Trophoblast cell (in vitro differentiated cells and primary cell): Measurements from ENCODE around the gene CCDC183.

ENCODE experiments used
- DNase-seq, 2 donors: peaks; one replicate each; pipeline ENCODE4 v3.0.0-alpha.2; 2016
- H2AFZ ChIP-seq: 2 replicates; pipeline ENCODE4 v1.6.1; 2013; ENCODE audit warnings: low read length, moderate library complexity, mild to moderate bottlenecking; ENCODE audit not compliant: insufficient read depth, poor library complexity
- H2AK5ac ChIP-seq: 2 replicates; pipeline ENCODE4 v1.6.1; 2013; ENCODE audit warnings: mild to moderate bottlenecking, low read length
- H2BK120ac ChIP-seq: 2 replicates; pipeline ENCODE4 v1.6.1; 2013; ENCODE audit warnings: low read length, mild to moderate bottlenecking, moderate library complexity; ENCODE audit not compliant: insufficient read depth, poor library complexity
- H2BK12ac ChIP-seq: 2 replicates; pipeline ENCODE4 v1.6.1; 2013; ENCODE audit warnings: mild to moderate bottlenecking, low read length, moderate library complexity
- H2BK5ac ChIP-seq: 2 replicates; pipeline ENCODE4 v1.6.1; 2013; ENCODE audit warnings: low read length, low read depth, moderate library complexity, mild to moderate bottlenecking; ENCODE audit not compliant: poor library complexity
- H3K14ac ChIP-seq: 2 replicates; pipeline ENCODE4 v1.6.1; 2013; ENCODE audit warnings: mild to moderate bottlenecking, low read length
- H3K18ac ChIP-seq: 2 replicates; pipeline ENCODE4 v1.6.1; 2013; ENCODE audit warnings: mild to moderate bottlenecking, low read length
- H3K23ac ChIP-seq: 2 replicates; pipeline ENCODE4 v1.6.1; 2013; ENCODE audit warnings: low read length
- H3K27ac ChIP-seq: 2 replicates; pipeline ENCODE4 v1.5.1; 2013; ENCODE audit warnings: low read depth, mild to moderate bottlenecking, inconsistent platforms, low read length, moderate library complexity
- H3K27me3 ChIP-seq: 2 replicates; pipeline ENCODE4 v1.6.1; 2013; ENCODE audit warnings: inconsistent platforms, mild to moderate bottlenecking, low read length, moderate library complexity; ENCODE audit not compliant: insufficient read depth
- H3K36me3 ChIP-seq, 2 experiments: 1 replicate in 1 of 2; 2 replicates in 1 of 2; pipeline ENCODE4 v1.6.1; 2013; ENCODE audit warnings: low read length in 2 of 2, mild to moderate bottlenecking in 2 of 2, moderate library complexity in 1 of 2; ENCODE audit not compliant: insufficient read depth in 2 of 2, control insufficient read depth in 1 of 2
- H3K4ac ChIP-seq: 2 replicates; pipeline ENCODE4 v1.6.1; 2013; ENCODE audit warnings: low read depth, mild to moderate bottlenecking, low read length, moderate library complexity
- H3K4me1 ChIP-seq, 2 experiments: 1 replicate in 1 of 2; 2 replicates in 1 of 2; pipeline ENCODE4 v1.6.1; 2013; ENCODE audit warnings: low read length in 2 of 2, mild to moderate bottlenecking in 2 of 2, moderate library complexity in 1 of 2; ENCODE audit not compliant: insufficient read depth in 2 of 2, control insufficient read depth in 1 of 2
- H3K4me2 ChIP-seq: 2 replicates; pipeline ENCODE4 v1.6.1; 2013; ENCODE audit warnings: inconsistent platforms, mild to moderate bottlenecking, low read length, moderate library complexity
- H3K4me3 ChIP-seq: 2 replicates; pipeline ENCODE4 v1.5.1; 2013; ENCODE audit warnings: mild to moderate bottlenecking, low read depth, low read length, inconsistent platforms
- H3K79me1 ChIP-seq: one replicate; pipeline ENCODE4 v1.6.1; 2013; ENCODE audit warnings: low read length
- H3K79me2 ChIP-seq: 2 replicates; pipeline ENCODE4 v1.6.1; 2013; ENCODE audit warnings: low read length, mild to moderate bottlenecking; ENCODE audit not compliant: control insufficient read depth, insufficient read depth, poor library complexity
- H3K9ac ChIP-seq: 2 replicates; pipeline ENCODE4 v1.6.1; 2013; ENCODE audit warnings: mild to moderate bottlenecking, low read length
- H3K9me3 ChIP-seq: 2 replicates; pipeline ENCODE4 v1.6.1; 2013; ENCODE audit warnings: low read depth, mild to moderate bottlenecking, control low read depth, inconsistent platforms, low read length; ENCODE audit not compliant: insufficient read depth
- H4K12ac ChIP-seq: 2 replicates; pipeline ENCODE4 v1.6.1; 2013; ENCODE audit warnings: low read depth, mild to moderate bottlenecking, low read length, moderate library complexity
- H4K8ac ChIP-seq: 2 replicates; pipeline ENCODE4 v1.6.1; 2013; ENCODE audit warnings: low read depth, mild to moderate bottlenecking, low read length, moderate library complexity
- H4K91ac ChIP-seq: one replicate; pipeline ENCODE4 v1.6.1; 2013; ENCODE audit warnings: low read depth, mild to moderate bottlenecking, low read length, moderate library complexity
- WGBS: extraction: QIAGEN DNeasy Blood & Tissue Kit; methylation state at CpG from one replicate; pipeline ENCODE4 v1.1.7; 2013; ENCODE audit warnings: missing lambda C conversion rate; ENCODE audit not compliant: insufficient read length, insufficient coverage; ENCODE audit errors: extremely low coverage; 5-methylcytosine and 5-hydroxymethylcytosine counted together

CCDC183 gene

DNA sequence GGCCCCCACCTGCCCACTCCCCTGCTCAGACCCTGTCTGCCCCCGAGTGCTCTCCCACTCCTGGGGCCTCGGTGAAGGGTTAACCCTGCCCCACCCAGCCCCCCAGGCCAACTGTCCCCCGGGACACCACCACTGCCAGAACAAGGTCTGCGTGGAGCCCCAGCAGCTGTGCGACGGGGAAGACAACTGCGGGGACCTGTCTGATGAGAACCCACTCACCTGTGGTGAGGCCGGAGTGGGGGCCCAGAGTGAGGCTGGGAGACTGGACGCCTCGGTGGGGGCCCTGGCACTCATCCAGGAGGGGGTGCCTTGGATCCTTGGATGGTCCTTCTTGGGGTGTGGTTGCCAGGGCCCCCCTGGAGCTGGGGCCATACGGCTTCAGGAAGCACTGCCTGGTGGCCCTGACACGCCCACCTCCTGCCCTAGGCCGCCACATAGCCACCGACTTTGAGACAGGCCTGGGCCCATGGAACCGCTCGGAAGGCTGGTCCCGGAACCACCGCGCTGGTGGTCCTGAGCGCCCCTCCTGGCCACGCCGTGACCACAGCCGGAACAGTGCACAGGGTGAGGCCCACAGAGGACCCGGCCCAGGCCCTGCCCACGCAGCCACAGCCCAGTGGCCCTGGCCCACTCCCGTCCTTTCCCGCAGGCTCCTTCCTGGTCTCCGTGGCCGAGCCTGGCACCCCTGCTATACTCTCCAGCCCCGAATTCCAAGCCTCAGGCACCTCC, 58.1 kb downstream of the CCDC183 start:
- peaks cover 13% of the 10 kb centered on the region in 2 experiments for H3K4me1 ChIP-seq
- peaks cover 27 to 32% of the 10 kb centered on the region in 2 experiments for H3K36me3 ChIP-seq
- H2BK120ac ChIP-seq: no peak overlapping the region
- H2AFZ ChIP-seq: no peak overlapping the region
- no peak overlapping the region for H2BK12ac ChIP-seq
- H3K4me3 ChIP-seq: no peak overlapping the region
- peaks cover 5% of the 10 kb centered on the region for H3K9me3 ChIP-seq
- no peak overlapping the region for H3K9ac ChIP-seq
- no peak overlapping the region for H3K14ac ChIP-seq
- no peak overlapping the region for H3K23ac ChIP-seq
- no peaks in the 10 kb centered on the region for H3K27me3 ChIP-seq
- H3K27ac ChIP-seq: no peak overlapping the region
- H4K8ac ChIP-seq: no peak overlapping the region
- peaks cover 3% of the 10 kb centered on the region for H3K79me2 ChIP-seq
- H4K91ac ChIP-seq: no peak overlapping the region
- H3K4me2 ChIP-seq: no peak overlapping the region
- H3K18ac ChIP-seq: no peak overlapping the region
- H2AK5ac ChIP-seq: no peak overlapping the region
- H3K79me1 ChIP-seq: peaks cover 2% of the 10 kb centered on the region
- DNase-seq: no peak
- no peak overlapping the region for H2BK5ac ChIP-seq
- H4K12ac ChIP-seq: no peak overlapping the region
- H3K4ac ChIP-seq: no peak overlapping the region
- no CpG with 5 or more reads among the region's 30 CpGs for WGBS

DNA sequence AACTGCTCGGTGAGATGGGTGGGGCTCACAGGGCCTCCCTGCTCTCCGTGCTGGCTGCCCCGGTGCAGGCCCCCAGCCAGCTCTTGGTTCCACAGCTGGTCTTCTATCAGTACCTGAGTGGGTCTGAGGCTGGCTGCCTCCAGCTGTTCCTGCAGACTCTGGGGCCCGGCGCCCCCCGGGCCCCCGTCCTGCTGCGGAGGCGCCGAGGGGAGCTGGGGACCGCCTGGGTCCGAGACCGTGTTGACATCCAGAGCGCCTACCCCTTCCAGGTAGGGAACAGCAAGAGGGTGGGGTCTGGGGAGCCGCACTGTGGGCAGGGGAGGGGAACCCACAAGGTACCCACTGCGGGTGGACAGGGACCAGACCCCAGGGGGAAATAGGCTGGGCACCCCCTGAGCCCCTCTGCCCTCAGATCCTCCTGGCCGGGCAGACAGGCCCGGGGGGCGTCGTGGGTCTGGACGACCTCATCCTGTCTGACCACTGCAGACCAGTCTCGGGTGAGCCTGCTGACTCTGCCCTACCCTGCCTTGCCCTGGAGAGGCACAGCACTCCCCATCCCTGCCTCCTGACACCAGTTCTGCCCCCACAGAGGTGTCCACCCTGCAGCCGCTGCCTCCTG, 58.8 kb downstream of the CCDC183 start:
- H2AK5ac ChIP-seq: no peak overlapping the region
- no peak overlapping the region for H2BK12ac ChIP-seq
- WGBS: no CpG with 5 or more reads among the region's 23 CpGs

DNA sequence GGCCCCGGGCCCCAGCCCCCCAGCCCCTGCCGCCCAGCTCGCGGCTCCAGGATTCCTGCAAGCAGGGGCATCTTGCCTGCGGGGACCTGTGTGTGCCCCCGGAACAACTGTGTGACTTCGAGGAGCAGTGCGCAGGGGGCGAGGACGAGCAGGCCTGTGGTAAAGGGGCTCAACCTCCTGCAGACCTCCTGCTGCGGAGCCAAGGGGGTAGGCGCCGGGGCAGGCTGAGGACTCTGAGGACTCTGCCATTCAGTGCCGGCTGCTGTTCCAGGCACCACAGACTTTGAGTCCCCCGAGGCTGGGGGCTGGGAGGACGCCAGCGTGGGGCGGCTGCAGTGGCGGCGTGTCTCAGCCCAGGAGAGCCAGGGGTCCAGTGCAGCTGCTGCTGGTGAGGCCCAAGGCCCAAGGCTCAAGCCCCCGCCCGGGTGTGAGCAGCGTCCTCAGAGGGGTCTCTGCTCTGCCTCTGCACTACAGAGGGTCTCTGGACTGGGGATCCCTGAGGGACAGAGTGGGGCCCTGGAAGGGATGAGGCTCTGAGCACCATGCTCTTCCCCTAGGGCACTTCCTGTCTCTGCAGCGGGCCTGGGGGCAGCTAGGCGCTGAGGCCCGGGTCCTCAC, 59.4 kb downstream of the CCDC183 start:
- no peak overlapping the region for H2AK5ac ChIP-seq
- H4K8ac ChIP-seq: no peak overlapping the region
- H3K4me1 ChIP-seq: peaks cover 5 to 8% of the 10 kb centered on the region in 2 experiments
- H3K4me3 ChIP-seq: no peak overlapping the region
- WGBS: no CpG with 5 or more reads among the region's 26 CpGs
- peaks cover 32 to 34% of the 10 kb centered on the region in 2 experiments for H3K36me3 ChIP-seq
- H2AFZ ChIP-seq: no peak overlapping the region
- H3K27ac ChIP-seq: no peak overlapping the region
- H3K4me2 ChIP-seq: no peak overlapping the region
- H2BK120ac ChIP-seq: no peak overlapping the region
- no peak overlapping the region for H3K18ac ChIP-seq
- H2BK5ac ChIP-seq: no peak overlapping the region
- H4K91ac ChIP-seq: no peak overlapping the region
- H3K27me3 ChIP-seq: no peaks in the 10 kb centered on the region
- H3K79me1 ChIP-seq: no peaks in the 10 kb centered on the region
- H3K23ac ChIP-seq: no peak overlapping the region
- no peak overlapping the region for H4K12ac ChIP-seq
- no peak overlapping the region for H2BK12ac ChIP-seq
- H3K9me3 ChIP-seq: peaks cover 5% of the 10 kb centered on the region
- DNase-seq: no peak
- no peak overlapping the region for H3K14ac ChIP-seq
- H3K9ac ChIP-seq: no peak overlapping the region
- H3K4ac ChIP-seq: no peak overlapping the region
- H3K79me2 ChIP-seq: no peaks in the 10 kb centered on the region

More for the DNA sequence above, 58.8 kb downstream of the CCDC183 start:
- Histone ChIP-seq H3K79me2 (peaks cover 1% of the 10 kb centered on the region), H3K79me1 (no peaks in the 10 kb centered on the region), H2BK5ac (no peak overlapping the region), H3K18ac (no peak overlapping the region), H3K36me3 (peaks cover 33 to 36% of the 10 kb centered on the region in 2 experiments), H4K12ac (no peak overlapping the region), H3K14ac (no peak overlapping the region), H2AFZ (no peak overlapping the region), H4K91ac (no peak overlapping the region), H3K23ac (no peak overlapping the region), H3K27me3 (no peaks in the 10 kb centered on the region), H3K4ac (no peak overlapping the region), H2BK120ac (no peak overlapping the region), H3K4me1 (peaks cover 11% of the 10 kb centered on the region in 2 experiments), H3K9me3 (peaks cover 5% of the 10 kb centered on the region), H4K8ac (no peak overlapping the region), H3K4me2 (no peak overlapping the region), H3K4me3 (no peak overlapping the region), H3K9ac (no peak overlapping the region), H3K27ac (no peak overlapping the region)
- DNase-seq: no peak

DNA sequence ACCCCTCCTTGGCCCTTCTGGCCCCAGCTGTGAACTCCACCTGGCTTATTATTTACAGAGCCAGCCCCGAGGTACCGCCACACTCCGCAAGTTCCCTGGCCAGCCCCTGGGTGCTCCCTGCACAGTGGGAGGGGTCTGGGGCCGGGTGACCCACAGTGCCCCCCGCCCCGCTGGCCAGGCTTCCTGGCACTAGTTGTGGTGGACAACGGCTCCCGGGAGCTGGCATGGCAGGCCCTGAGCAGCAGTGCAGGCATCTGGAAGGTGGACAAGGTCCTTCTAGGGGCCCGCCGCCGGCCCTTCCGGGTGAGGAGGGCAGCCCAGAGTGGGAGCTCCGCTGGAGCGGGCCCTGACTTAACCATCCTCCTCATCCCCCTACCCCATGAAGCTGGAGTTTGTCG, 59.9 kb downstream of the CCDC183 start:
- no peak for DNase-seq
- no peak overlapping the region for H4K91ac ChIP-seq
- H2AFZ ChIP-seq: no peak overlapping the region
- H3K4ac ChIP-seq: no peak overlapping the region
- no peak overlapping the region for H4K8ac ChIP-seq
- peaks cover 5% of the 10 kb centered on the region for H3K9me3 ChIP-seq
- H3K4me2 ChIP-seq: no peak overlapping the region
- no peak overlapping the region for H3K14ac ChIP-seq
- no CpG with 5 or more reads among the region's 15 CpGs for WGBS
- no peak overlapping the region for H4K12ac ChIP-seq
- no peak overlapping the region for H2BK120ac ChIP-seq
- H2BK12ac ChIP-seq: no peak overlapping the region
- H3K4me1 ChIP-seq: peaks cover 3 to 8% of the 10 kb centered on the region in 2 experiments
- no peak overlapping the region for H2AK5ac ChIP-seq
- no peak overlapping the region for H3K4me3 ChIP-seq
- H3K79me2 ChIP-seq: no peaks in the 10 kb centered on the region
- H3K27ac ChIP-seq: no peak overlapping the region
- no peaks in the 10 kb centered on the region for H3K27me3 ChIP-seq
- H2BK5ac ChIP-seq: no peak overlapping the region
- no peak overlapping the region for H3K23ac ChIP-seq
- H3K36me3 ChIP-seq: peaks cover 32 to 34% of the 10 kb centered on the region in 2 experiments
- H3K18ac ChIP-seq: no peak overlapping the region
- H3K79me1 ChIP-seq: no peaks in the 10 kb centered on the region
- H3K9ac ChIP-seq: no peak overlapping the region
